Activated gamma-delta T cell treated with anti-CD3 and anti-CD28 coated beads, Interleukin-2, amount 50 U/mL, for 16 hours (primary cell): Measurements from ENCODE around the gene CELF4.

ENCODE experiments used
- DNase-seq: peaks from one replicate; pipeline ENCODE4 v3.0.0-alpha.2; 2020; ENCODE audit warnings: low read depth

Gene CELF4

DNA sequence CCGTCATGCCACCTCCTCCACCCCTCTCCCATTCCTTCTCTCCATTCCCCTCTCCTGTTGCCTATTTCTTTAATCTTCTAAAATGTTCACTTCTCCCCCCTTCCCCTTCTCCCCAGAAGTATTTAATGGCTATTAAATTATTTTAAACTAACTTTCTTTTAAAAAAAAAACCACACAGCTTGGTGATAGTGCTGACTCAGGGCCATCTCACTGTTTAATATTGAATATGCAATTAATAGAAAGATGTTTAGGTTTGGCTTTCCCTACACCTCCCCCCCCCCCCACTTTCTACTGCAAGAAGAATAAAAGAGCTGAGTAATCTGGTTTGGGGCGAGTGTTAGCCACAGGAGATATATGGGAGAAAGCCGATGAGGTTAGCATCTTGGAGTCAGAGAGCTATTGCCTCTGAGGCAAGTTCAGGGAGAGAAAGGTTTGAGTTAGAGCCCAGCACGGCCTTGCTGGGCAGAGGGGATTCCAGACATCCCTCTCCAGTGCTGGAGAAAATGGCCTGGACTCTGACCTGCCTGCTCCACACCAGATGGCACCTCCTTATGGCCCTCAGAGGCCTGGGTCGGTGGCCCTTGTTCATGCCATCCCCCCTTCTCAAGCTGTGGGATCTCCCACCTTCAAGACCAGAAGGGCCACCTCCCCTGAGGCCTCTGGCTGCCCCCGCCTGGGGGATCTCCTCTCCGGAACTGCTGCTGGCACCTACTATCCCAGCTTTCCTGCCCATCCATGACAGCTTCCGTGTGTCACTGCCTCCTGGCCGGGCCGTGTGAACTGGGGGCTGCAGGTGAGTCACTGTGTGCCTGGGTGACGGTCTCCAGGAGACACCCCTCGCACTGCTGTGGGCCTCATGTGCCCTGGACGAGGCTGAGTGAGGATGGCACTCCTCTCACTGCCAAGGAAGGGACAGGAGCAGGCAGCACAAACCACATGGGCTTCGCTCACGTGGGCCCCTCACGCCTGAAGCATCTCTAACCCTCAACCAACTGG, 246.9 kb downstream of the CELF4 start:
- DNase-seq: no peak

GRCh38 chr18:37317486-37317885, 248.1 kb downstream of the CELF4 start:
- no peak for DNase-seq

DNA sequence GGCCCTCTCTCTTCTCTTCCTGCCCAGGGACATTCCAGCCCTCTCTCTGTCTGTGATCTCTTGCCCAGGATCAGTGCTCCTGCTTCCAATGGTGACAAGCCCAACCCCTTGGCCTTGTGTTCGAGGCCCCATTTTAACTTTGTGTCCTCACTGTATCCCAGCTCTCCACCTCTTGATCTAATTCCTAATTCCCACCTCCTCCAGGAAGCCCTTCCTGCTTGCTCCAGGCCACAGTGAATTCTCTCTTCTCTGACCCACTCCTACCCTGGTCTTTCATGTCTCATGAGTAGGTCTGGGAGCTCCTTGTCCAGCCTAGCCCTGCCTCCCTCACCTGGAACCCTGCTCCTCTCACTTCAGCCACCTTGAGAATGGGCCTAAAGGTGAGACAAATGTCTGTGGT, 249.1 kb downstream of the CELF4 start:
- DNase-seq: no peak

DNA sequence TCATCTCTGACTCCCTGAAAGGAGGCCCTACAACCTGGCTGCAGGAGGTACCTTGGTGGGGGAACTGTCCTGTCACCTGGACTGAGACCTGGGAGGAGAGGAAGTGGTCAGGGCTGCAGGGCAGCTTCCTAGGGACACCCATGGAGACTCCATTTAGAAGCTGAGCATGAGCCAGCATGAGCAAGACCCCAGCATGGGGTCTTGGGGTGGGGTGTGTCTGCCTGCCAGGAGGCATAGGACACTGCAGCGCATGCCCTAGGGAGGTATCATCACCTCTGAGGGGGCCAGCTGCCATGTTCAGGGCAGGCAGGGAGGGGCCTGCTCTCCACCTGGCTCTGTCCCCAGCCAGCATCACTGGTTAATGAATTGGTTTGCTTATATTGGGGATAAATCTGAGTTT, 249.7 kb downstream of the CELF4 start:
- no peak for DNase-seq

DNA sequence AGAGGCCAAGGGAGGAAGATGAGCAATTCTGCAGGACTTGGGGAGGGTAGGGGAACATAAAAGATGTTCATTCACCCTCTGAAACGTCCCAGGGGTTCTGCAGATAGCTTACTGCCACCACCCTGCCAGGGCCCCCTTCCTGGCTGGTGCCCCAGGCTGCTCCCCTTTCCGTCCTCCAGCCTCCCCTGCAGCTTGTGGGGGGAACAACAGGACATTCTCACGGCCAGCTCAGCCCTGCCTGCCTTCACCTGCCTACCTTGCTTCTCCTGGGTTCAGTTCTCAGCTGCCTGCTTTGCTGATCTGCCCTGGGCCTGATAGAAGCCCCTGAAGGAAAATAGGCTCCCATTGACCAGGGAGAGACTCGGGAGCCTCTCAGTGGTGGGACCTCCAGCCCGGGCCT, 251.1 kb downstream of the CELF4 start:
- no peak for DNase-seq

DNA sequence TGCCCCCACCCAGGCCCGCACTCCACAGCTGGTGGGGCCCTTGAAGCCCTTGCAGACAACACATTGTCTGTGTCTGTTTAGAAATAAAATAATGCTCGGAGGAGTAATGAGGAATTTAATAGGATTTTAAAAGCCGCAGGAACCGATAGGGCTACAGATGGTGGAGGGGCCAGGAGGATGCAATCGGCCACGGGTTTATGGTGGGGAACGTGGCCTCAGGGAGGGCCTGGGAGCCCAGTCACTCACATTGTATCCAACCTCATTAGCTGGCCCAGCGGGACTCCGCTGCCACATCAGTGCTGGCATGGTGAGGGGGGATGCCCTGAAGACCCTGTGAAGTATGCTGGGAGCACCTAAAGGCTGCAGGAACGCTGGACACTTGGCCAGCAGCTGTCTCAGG, 252.0 kb downstream of the CELF4 start:
- DNase-seq: no peak

DNA sequence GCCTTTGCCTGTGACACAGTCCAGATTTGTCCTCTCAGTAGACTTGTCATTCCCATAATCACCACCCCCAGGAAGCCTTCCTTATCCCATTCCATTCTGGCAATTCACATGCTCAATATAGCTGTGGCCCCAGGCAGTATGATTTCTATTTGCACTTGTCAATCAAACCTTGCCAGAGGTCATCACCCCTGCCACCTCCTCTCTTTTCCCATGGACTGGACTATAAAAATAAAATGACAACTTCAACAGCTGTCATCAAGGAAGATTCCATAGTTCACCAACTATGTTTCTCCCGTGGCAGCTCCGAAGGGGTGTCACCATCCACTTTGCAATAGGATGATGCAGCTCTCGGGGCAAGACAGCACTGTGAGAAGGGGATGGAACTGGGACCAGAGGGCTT, 255.7 kb downstream of the CELF4 start:
- DNase-seq: no peak

GRCh38 chr18:37309059-37309458, 256.5 kb downstream of the CELF4 start:
- DNase-seq: no peak

DNA sequence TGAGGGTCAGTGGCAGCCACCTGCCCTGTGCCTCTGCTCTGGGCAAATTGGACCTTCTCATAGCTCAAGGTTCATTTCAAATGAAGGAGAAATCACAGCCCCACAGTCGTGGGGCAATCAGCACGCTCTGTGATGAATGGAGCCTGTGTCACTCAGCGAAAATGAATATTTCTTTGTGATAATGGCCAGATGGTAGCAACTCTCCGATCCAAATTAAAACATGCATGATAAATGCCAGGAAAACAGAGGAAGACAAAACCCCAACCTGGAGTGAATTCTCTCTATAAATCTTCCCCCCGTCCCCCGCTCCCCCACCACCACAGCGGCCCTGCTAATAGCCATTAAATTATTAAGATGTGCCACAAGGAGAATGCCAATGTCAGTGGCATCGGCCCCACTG, 258.4 kb downstream of the CELF4 start:
- DNase-seq: no peak

DNA sequence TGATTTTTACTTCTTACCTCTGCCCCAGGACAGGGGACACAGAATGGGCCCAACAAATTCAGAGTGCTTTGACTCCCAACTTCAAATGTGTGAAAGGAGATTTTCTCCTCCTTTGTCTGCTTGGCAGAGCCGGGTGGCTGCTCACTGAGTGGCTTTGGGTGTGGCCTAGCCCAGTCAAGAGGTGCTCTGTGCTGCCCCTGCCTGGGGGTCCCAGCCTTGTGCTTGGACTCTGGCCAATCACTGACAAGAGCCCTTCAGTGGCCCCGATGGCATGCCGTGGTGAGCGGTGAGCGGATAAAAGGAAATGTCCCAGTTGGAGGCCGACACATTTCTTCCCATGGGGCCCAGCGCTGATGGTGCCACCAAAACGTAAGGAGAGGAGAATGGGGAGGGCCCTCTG, 259.2 kb downstream of the CELF4 start:
- no peak for DNase-seq

- no peak for DNase-seq
These were observed 260.5 kb downstream of the CELF4 start for GRCh38 chr18:37305066-37305465.

DNA sequence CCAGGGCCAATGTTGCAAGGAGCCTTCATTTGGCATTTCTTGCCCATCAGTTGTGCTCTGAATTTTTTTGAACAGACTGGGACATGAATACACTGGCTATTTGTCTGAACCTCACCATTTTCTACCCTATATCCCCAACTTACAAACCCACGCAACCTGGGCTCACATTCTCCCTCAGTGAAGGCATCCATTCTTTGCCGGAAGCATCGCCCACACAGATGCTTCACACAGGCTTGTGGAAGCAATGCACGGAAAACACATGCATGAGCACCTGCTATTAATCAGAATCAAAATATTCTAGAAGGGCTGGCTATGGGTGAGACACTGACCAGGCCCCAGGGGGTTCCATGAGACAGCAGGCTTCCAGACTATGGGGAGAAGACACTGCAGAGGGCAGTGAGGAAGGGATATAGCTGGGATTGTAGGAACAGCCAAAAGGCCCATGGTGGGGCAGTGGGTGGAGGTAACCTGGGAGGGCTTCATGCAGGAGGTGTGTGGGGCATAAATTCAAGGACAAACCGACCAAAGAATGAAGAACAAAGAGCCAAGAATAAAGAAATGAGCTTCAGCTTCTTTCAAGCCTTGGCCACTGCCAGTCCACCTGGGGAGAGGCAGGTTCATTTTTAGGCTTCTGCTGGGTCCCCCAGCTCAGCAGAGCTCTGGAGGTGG, 261.5 kb downstream of the CELF4 start:
- no peak for DNase-seq

DNA sequence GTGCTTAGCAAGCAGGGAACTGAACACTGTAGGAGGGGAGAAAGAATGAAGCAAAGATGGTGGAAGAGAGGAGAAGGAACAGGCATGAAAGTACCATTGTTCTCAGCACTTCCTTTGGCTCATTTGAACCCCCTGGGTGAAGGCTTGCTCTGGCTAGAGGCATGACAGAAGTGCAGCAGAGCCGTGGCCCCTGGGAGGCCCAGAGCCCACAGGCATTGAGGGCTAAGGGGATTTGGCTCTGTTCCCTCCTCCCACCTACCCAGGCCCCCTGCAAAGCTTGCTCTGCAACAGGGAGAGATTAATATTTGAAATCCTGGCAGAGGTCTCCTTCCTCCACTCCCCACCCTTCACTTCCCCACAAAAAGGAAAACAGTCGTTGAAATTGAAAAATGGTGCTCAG, 262.6 kb downstream of the CELF4 start:
- DNase-seq: no peak

DNA sequence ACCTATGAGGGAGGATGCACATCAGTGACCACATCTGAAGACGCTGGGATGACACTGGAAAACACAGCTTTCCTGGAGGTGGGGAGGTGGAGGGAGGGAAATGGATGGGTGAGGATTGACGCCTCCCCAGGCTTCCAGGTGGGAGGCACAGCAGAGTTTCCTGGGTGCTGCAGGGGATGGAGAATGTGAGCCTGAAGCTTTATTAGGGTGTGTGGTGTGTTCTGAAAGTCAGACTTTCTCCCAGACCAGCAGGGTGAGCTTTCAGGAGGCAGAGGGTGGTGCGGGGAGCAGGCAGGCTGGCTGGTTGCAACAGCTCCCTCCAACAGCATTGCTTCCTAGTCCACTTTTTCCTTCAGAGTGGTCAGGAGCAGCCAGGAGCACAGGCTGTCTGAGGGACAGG, 263.1 kb downstream of the CELF4 start:
- DNase-seq: no peak

DNA sequence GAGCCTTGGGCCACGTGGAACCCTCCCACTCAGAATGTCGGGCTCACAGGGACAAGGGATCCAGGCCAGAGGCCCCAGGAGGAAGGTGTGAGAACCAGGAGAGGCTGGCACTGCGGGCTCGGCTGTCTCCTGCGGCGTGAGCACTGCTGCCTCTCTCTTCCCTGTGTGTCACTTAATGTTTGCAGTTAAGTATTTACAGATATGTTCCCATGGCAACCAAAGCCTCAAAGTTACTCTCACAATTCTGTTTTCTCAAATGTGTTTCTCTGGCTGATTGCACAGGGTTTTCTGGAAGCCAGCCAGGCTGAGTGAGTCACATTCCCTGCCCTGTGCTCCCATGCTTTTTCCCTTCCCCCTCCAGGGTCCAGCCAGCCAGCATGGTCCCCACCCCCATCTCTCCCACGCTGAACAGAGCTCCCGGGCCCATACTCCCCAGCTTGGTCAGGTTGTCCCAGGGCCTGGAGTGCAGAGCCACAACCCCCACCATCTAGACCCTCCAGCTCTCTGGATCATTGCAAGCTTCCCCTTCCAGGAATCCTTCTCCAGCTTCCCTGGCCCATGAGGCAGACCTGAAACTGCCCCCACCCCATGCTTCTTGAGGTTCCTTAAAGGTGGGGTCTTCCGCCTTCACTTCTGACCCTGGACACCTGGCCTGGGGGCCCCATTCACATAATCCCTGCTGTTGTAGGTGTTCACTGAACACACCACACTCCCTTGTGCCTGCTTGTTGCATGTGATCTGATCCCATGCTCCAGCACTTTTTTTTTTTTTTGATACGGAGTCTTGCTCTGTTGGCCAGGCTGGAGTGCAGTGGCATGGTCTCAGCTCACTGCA, 265.9 kb downstream of the CELF4 start:
- no peak for DNase-seq

DNA sequence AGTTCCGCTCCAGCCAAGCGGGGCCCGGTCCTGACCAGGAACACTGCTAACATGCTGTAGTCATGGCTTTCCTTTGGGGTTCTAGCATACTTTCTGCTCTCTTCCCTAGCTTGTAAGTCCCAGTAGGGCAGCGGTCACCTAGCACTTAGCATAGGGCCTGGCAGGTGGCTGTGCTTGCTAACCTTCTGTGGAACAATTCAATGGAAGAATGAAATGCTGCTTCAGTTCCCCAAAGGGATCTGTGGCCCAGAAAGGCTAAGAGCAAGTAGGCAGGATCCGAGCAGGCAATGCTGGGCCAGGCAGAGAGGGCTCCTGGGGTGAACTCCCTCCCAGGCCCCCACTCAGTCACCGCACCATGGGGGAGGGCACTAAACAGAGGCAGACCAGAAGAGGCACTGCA, 266.8 kb downstream of the CELF4 start:
- DNase-seq: no peak

GRCh38 chr18:37297106-37297505, 268.5 kb downstream of the CELF4 start:
- no peak for DNase-seq

DNA sequence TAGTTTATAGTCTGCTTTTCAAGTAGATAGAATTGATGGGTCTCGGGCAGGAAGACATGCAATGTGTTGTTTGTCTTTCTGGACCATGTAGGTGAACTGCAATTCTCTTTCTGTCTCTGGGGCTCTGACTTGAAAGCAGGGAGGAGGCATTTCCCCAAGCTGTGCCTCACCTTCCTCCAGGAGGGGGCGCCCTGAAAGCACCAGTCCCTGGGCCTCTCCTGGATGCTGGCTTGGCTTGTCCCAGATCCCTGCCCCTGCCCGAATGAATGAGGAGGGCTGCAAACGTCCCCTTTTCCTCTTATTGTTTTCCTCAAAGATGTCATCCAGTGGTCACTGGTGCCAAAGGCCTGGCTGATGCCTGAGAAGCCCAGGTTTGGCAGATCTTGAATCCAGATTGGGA, 270.6 kb downstream of the CELF4 start:
- DNase-seq: no peak

DNA sequence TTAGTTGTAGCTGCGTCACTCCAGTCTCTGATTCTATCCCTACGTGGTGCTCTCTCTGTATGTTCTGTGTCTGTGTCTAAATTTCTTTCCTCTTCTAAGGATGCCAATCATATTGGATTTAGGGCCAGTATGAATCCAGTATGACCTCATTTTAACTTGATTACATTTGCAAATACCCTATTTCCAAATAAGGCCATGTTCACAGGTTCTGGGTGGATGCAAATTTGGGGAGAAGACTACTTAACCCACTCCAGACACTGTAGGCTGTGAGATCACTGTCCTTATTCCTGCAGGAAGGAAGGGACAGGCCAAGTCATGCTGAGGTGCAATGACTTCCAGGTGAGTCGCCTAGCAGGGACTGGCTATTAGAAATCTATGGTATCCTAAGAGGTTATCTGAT, 272.2 kb downstream of the CELF4 start:
- no peak for DNase-seq

DNA sequence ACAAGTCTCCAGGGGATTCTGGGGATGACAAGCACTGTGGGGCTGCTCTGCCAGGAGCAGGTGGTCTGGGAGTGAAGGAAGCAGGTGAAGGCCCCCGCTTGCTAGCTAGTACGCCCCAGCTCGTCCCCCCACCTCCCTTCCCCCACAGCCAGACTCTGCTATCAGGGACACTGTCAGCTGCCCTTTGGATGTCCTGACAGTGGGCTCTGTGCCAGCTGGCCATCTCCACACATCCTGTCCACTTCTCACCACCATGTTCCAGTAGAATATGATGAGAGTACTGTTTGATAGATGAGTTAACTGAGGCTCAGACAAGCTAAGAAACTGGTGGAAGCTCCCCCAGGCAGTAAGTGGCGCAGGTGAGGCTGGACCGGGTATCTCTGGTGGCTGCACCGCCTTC, 276.2 kb downstream of the CELF4 start:
- no peak for DNase-seq

GRCh38 chr18:37287601-37288000, 278.0 kb downstream of the CELF4 start:
- DNase-seq: no peak

DNA sequence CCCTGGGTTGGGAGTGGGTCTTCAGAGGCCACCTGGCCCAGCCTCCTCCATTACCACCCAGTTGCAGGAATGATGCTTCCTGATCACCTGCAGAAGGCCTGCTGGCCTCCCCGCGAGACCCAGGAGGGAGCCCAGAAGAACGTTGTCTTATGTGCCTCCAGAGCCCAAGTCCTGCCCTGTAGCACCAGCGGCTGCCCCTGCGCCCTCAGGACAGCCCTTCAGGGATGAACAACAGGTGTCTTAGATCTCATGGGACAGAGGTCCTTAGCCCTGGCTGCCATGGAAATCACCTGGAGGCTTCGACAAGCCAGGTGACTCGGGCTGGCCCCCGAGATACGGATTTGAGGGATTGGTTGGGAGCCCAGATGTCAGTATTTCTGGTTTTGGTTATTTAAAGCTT, 278.8 kb downstream of the CELF4 start:
- DNase-seq: no peak

GRCh38 chr18:37285825-37286224, 279.8 kb downstream of the CELF4 start:
- no peak for DNase-seq
